Stomach (tissue), 4 donors: Measurements from ENCODE around the gene SKI.

Experiments
- EP300 ChIP-seq: sonication (generic); formaldehyde crosslinking; IDR thresholded peaks from one replicate; pipeline ENCODE4 v1.6.1; 2017; ENCODE audit warnings: antibody characterized with exemption
- POLR2A ChIP-seq, 4 donors: fragments of 450-650 bp; IDR thresholded peaks; one replicate each; pipeline ENCODE4 v1.6.1; 2016; ENCODE audit warnings: antibody characterized with exemption in 4 of 4, control low read depth in 2 of 4, mild to moderate bottlenecking in 1 of 4, moderate library complexity in 1 of 4
- TF ChIP-seq, protein P1 (sequence below), 7 experiments: fragments of 450-650 bp in 4 of 7; fragments of 200-600 bp in 3 of 7; sonication (generic) in 3 of 7; IDR thresholded peaks; one replicate each; pipeline ENCODE4 v1.5.1; 2016 to 2019; ENCODE audit warnings: antibody characterized with exemption in 7 of 7, control low read depth in 2 of 7, mild to moderate bottlenecking in 1 of 7

GRCh38 chr1:2231532-2232254 is 3.6 kb downstream of the SKI start:
- TF ChIP-seq, protein P1, sequence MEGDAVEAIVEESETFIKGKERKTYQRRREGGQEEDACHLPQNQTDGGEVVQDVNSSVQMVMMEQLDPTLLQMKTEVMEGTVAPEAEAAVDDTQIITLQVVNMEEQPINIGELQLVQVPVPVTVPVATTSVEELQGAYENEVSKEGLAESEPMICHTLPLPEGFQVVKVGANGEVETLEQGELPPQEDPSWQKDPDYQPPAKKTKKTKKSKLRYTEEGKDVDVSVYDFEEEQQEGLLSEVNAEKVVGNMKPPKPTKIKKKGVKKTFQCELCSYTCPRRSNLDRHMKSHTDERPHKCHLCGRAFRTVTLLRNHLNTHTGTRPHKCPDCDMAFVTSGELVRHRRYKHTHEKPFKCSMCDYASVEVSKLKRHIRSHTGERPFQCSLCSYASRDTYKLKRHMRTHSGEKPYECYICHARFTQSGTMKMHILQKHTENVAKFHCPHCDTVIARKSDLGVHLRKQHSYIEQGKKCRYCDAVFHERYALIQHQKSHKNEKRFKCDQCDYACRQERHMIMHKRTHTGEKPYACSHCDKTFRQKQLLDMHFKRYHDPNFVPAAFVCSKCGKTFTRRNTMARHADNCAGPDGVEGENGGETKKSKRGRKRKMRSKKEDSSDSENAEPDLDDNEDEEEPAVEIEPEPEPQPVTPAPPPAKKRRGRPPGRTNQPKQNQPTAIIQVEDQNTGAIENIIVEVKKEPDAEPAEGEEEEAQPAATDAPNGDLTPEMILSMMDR (IDR thresholded peaks at IDR 0.05): no peak
- TF ChIP-seq POLR2A (IDR thresholded peaks at IDR 0.05): no peak
- TF ChIP-seq EP300: no peak
